ENCODE measurements around the gene LMF1. TPM values are rescaled to one million over a fixed set of nuclear protein-coding genes. Genes with fewer than 3 reads are reported as not detected.

Gene LMF1
- total RNA-seq, 2 donors from 2014 or later, result 15.8 to 20.1 TPM

- no peak for DNase-seq
- TF ChIP-seq POLR2A (IDR thresholded peaks at IDR 0.05), result no peak
- ATAC-seq, result no peak
- H3K4me3 ChIP-seq, result no peak overlapping the region
- H3K27me3 ChIP-seq, result no peaks in the 10 kb centered on the region
- 82 to 84% methylated on average over 13 to 22 of the region's 22 CpGs for WGBS, 2 donors
- H3K9me3 ChIP-seq, result no peaks in the 10 kb centered on the region
- no peaks in the 10 kb centered on the region for H3K36me3 ChIP-seq (replicated peaks in 1 of 2; ENCODE audit: insufficient read depth in 1 of 2, low read depth in 2 of 2)
- H3K27ac ChIP-seq, result no peak overlapping the region
- intact Hi-C loops (cut with DNase I), result no loop called here
- peaks cover 13% of the 10 kb centered on the region for H3K4me1 ChIP-seq
Observed at GRCh38 chr16:1014771-1015495, 44.1 kb upstream of the LMF1 start.

GRCh38 chr16:1014221-1014620, 43.4 kb upstream of the LMF1 start:
- Histone ChIP-seq H3K4me1 (peaks cover 6% of the 10 kb centered on the region), H3K4me3 (no peak overlapping the region), H3K27me3 (no peaks in the 10 kb centered on the region), H3K9me3 (no peaks in the 10 kb centered on the region), H3K27ac (no peak overlapping the region), H3K36me3 (replicated peaks in 1 of 2; ENCODE audit: insufficient read depth in 1 of 2, low read depth in 2 of 2) (no peaks in the 10 kb centered on the region)
- no peak for DNase-seq
- no peak for TF ChIP-seq POLR2A (IDR thresholded peaks at IDR 0.05)
- TF ChIP-seq, protein P1, sequence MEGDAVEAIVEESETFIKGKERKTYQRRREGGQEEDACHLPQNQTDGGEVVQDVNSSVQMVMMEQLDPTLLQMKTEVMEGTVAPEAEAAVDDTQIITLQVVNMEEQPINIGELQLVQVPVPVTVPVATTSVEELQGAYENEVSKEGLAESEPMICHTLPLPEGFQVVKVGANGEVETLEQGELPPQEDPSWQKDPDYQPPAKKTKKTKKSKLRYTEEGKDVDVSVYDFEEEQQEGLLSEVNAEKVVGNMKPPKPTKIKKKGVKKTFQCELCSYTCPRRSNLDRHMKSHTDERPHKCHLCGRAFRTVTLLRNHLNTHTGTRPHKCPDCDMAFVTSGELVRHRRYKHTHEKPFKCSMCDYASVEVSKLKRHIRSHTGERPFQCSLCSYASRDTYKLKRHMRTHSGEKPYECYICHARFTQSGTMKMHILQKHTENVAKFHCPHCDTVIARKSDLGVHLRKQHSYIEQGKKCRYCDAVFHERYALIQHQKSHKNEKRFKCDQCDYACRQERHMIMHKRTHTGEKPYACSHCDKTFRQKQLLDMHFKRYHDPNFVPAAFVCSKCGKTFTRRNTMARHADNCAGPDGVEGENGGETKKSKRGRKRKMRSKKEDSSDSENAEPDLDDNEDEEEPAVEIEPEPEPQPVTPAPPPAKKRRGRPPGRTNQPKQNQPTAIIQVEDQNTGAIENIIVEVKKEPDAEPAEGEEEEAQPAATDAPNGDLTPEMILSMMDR (IDR thresholded peaks at IDR 0.05), result no peak
- no peak for ATAC-seq
- intact Hi-C loops (cut with DNase I), result no loop called here
- WGBS, 2 donors, result 78% methylated on average over 6 of the region's 8 CpGs; no CpG with 5 or more reads in 1 of the 2 donors

- Histone ChIP-seq H3K4me1 (no peaks in the 10 kb centered on the region), H3K9me3 (no peaks in the 10 kb centered on the region), H3K4me3 (no peak overlapping the region), H3K36me3 (replicated peaks in 1 of 2; ENCODE audit: insufficient read depth in 1 of 2, low read depth in 2 of 2) (no peaks in the 10 kb centered on the region), H3K27me3 (no peaks in the 10 kb centered on the region), H3K27ac (no peak overlapping the region)
- DNase-seq, result no peak
- no peak for ATAC-seq
- WGBS, 2 donors, result 10 to 68% methylated on average over 2 to 8 of the region's 8 CpGs
- TF ChIP-seq, protein P1 (IDR thresholded peaks at IDR 0.05), result no peak
- TF ChIP-seq POLR2A (IDR thresholded peaks at IDR 0.05), result no peak
- intact Hi-C loops (cut with DNase I), result no loop called here
Observed at GRCh38 chr16:1013593-1013900, 42.8 kb upstream of the LMF1 start.

DNA sequence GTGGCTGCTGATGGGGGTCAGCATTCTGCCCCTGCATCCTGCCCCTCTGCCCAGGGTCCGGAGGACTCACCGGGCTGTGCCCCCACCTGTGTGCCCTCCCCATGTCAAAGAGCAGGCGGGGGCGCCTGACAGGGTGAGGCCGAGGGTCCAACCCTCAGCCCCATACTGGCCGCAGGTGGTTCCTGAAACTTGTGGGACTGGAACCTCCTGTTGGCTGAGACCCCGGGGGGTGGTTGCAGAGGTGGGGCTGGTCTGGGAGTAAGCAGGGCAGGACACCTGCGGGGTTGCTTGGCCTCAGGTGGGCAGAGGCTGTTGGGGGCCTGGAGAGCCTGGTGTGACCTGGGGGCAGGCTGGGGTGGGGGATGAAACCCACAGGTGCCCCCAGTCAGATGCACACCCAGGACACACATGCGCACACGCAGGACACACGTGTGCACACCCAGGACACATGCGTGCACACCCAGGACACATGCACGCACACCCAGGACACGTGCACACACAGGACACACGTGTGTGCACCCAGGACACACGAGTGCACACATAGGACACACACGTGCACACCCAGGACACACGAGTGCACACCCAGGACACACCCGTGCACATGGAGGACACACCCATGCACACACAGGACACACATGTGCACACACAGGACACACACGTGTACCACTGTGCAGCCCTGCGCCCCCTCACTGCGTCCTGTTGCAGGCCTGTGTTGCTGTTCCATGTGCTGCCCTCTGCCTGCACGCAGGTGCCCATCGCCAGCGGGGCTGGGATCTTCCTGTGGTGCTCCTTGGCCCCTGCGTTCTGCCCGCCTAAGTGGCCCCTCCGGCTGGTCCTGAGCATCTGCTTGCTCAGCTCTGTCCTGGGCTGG, 42.2 kb upstream of the LMF1 start:
- Histone ChIP-seq H3K27me3 (no peaks in the 10 kb centered on the region), H3K4me3 (no peak overlapping the region), H3K36me3 (replicated peaks in 1 of 2; ENCODE audit: insufficient read depth in 1 of 2, low read depth in 2 of 2) (no peaks in the 10 kb centered on the region), H3K4me1 (no peaks in the 10 kb centered on the region), H3K9me3 (no peaks in the 10 kb centered on the region), H3K27ac (no peak overlapping the region)
- TF ChIP-seq, protein P1 (IDR thresholded peaks at IDR 0.05), result no peak
- TF ChIP-seq POLR2A (IDR thresholded peaks at IDR 0.05), result no peak
- intact Hi-C loops (cut with DNase I), result no loop called here
- 73 to 77% methylated on average over 14 to 26 of the region's 28 CpGs for WGBS, 2 donors
- DNase-seq, result no peak
- ATAC-seq, result no peak

DNA sequence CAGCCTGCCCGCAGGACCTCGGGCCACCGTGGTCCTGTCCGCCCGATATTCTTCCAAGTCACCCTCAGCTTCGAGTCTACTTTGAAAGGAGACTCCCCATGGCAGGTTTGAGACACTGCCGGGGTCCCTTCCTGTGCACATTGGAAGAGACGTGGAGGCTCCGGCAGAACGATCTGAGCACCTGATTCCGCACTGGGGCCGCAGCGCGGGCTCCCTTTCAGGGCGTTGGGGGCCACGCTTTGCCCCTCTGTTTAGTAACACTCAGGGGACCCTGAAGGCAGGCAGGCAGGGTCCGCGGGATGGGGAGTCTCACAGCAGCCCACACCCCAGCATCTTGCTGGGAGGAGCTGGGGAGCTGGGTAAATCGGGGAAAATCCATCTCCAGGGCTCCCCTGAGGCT, 41.4 kb upstream of the LMF1 start:
- TF ChIP-seq POLR2A (IDR thresholded peaks at IDR 0.05), result no peak
- TF ChIP-seq, protein P1 (IDR thresholded peaks at IDR 0.05), result no peak
- 69 to 77% methylated on average over 6 to 16 of the region's 19 CpGs for WGBS, 2 donors
- Histone ChIP-seq H3K4me1 (no peaks in the 10 kb centered on the region), H3K27ac (no peak overlapping the region), H3K36me3 (replicated peaks in 1 of 2; ENCODE audit: insufficient read depth in 1 of 2, low read depth in 2 of 2) (no peaks in the 10 kb centered on the region), H3K27me3 (no peaks in the 10 kb centered on the region), H3K4me3 (no peak overlapping the region), H3K9me3 (no peaks in the 10 kb centered on the region)
- ATAC-seq (no peak), DNase-seq (no peak)
- intact Hi-C loops (cut with DNase I), result no loop called here
